ENCODE measurements around the gene CSRP2.

Gene CSRP2

GRCh38 chr12:76890151-76891143 lies 11.6 kb upstream of the CSRP2 start:
- DNase-seq = no peak

- DNase-seq = no peak
Observed at GRCh38 chr12:76888775-76889174, 10.0 kb upstream of the CSRP2 start.

GRCh38 chr12:76883811-76884210 lies 5.0 kb upstream of the CSRP2 start:
- no peak for DNase-seq

- no peak for DNase-seq
Observed at GRCh38 chr12:76883151-76883550, 4.3 kb upstream of the CSRP2 start.

GRCh38 chr12:76882367-76882766 lies 3.5 kb upstream of the CSRP2 start:
- no peak for DNase-seq

GRCh38 chr12:76881142-76881541 lies 2.3 kb upstream of the CSRP2 start:
- no peak for DNase-seq

GRCh38 chr12:76880519-76881023 lies 1.8 kb upstream of the CSRP2 start:
- no peak for DNase-seq

- DNase-seq = no peak
Observed at GRCh38 chr12:76879710-76880518, 1.1 kb upstream of the CSRP2 start.

- no peak for DNase-seq
Observed at GRCh38 chr12:76878099-76878898, 520 bp downstream of the CSRP2 start.

- DNase-seq = no peak
Observed at GRCh38 chr12:76876696-76877229, 2.1 kb downstream of the CSRP2 start.

- DNase-seq = no peak
Observed at GRCh38 chr12:76874491-76875190, 4.2 kb downstream of the CSRP2 start.

GRCh38 chr12:76874027-76874426 lies 4.8 kb downstream of the CSRP2 start:
- no peak for DNase-seq

GRCh38 chr12:76872415-76872814 lies 6.4 kb downstream of the CSRP2 start:
- DNase-seq = no peak

- DNase-seq = no peak
Observed at GRCh38 chr12:76871742-76872141, 7.1 kb downstream of the CSRP2 start.

- DNase-seq = no peak
Observed at GRCh38 chr12:76871082-76871481, 7.7 kb downstream of the CSRP2 start.

GRCh38 chr12:76866726-76867125 lies 12.1 kb downstream of the CSRP2 start:
- DNase-seq = no peak

- no peak for DNase-seq
Observed at GRCh38 chr12:76866151-76866567, 12.7 kb downstream of the CSRP2 start.

GRCh38 chr12:76864791-76865400 lies 13.9 kb downstream of the CSRP2 start:
- DNase-seq = no peak

- DNase-seq = no peak
Observed at GRCh38 chr12:76863837-76864236, 15.0 kb downstream of the CSRP2 start.

- DNase-seq = no peak
Observed at GRCh38 chr12:76863005-76863670, 15.7 kb downstream of the CSRP2 start.

GRCh38 chr12:76860256-76860655 lies 18.6 kb downstream of the CSRP2 start:
- no peak for DNase-seq

Data from NCI-H510A (cell line).